ENCODE results near the gene DNAJC15. TPM values are rescaled to one million over a fixed set of nuclear protein-coding genes. Genes with fewer than 3 reads are reported as not detected.

DNAJC15 gene
- total and polyA plus RNA-seq, 2 of the 8 experiments (the other 6 are each of a cell fraction or from before 2014, with no cell fraction given) = 5.8 to 20.8 TPM

DNA sequence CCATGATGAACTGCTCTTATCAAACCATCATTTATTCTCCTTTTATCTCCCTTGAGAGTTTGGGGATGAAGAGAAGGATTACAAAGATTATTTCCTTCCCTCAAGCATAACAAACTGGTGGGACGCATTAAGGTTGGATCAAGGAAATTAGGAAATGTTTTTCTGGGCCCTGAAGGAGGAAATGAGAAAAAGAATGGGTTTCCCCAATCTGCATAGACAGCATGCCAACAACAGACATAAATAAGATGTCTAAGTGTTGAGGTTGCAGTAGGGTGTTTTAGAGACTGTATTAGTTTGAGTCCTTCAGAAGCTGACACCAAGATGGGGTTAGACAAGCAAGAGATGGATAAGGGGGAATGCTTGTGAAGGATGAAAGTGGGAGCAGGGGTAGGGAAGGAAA lies 38.7 kb upstream of the DNAJC15 start:
- Histone ChIP-seq H3K14ac (ENCODE audit: insufficient read length) (no peak overlapping the region), H3K79me2 (ENCODE audit: control insufficient read depth in 1 of 2, insufficient read depth in 2 of 2, low read length in 2 of 2) (no peaks in the 10 kb centered on the region), H3K56ac (replicated peaks; ENCODE audit: insufficient read length, low read depth, low read length) (no peak overlapping the region), H3K4me3 (ENCODE audit: extremely low read depth in 1 of 4, insufficient read depth in 2 of 4, low read depth in 3 of 4, low read length in 4 of 4) (no peak overlapping the region), H2BK5ac (ENCODE audit: low read depth, low read length) (no peak overlapping the region), H2AFZ (ENCODE audit: low read length) (no peak overlapping the region), H3K9me3 (ENCODE audit: insufficient read depth in 2 of 2, low read depth in 1 of 2, low read length in 1 of 2) (no peaks in the 10 kb centered on the region), H3K27ac (ENCODE audit: low read depth, low read length) (no peak overlapping the region), H3K23me2 (ENCODE audit: low read depth, low read length) (no peaks in the 10 kb centered on the region), H3K27me3 (replicated peaks in 1 of 4; ENCODE audit: control insufficient read depth in 3 of 4, extremely low read depth in 1 of 4, insufficient read depth in 3 of 4, low read length in 3 of 4) (no peaks in the 10 kb centered on the region), H3K9ac (replicated peaks in 1 of 4; ENCODE audit: extremely low read depth in 1 of 4, low read depth in 3 of 4, low read length in 3 of 4) (no peak overlapping the region), H3K4ac (replicated peaks; ENCODE audit: insufficient read length, low read depth, low read length) (no peak overlapping the region), H2BK20ac (ENCODE audit: low read length) (no peak overlapping the region), H4K8ac (ENCODE audit: extremely low read depth, insufficient read depth, low read length) (no peak overlapping the region), H2BK120ac (replicated peaks; ENCODE audit: low read depth, low read length) (no peak overlapping the region), H4K20me1 (replicated peaks in 1 of 2; ENCODE audit: control insufficient read depth in 1 of 2, insufficient read depth in 2 of 2, low read length in 2 of 2) (no peaks in the 10 kb centered on the region), H4K5ac (ENCODE audit: insufficient read length, low read depth, low read length) (no peak overlapping the region), H2AK5ac (ENCODE audit: low read depth, low read length) (no peak overlapping the region), H3K79me1 (ENCODE audit: low read depth, low read length) (no peaks in the 10 kb centered on the region; the same call in 1 of the 2 replicates), H3K4me1 (replicated peaks in 1 of 4; ENCODE audit: control insufficient read depth in 3 of 4, insufficient read depth in 4 of 4, low read length in 3 of 4) (peaks cover 0 to 4% (median 3%) of the 10 kb centered on the region in 4 experiments; a peak in 4 of 7 replicates), H4K91ac (replicated peaks; ENCODE audit: insufficient read length, low read length) (no peak overlapping the region), H3K36me3 (ENCODE audit: control insufficient read depth in 2 of 4, insufficient read depth in 4 of 4, low read length in 3 of 4) (no peaks in the 10 kb centered on the region), H2BK15ac (ENCODE audit: low read length) (no peak overlapping the region), H3K23ac (ENCODE audit: insufficient read length) (no peak overlapping the region), H3K18ac (ENCODE audit: extremely low read depth, low read length) (no peak overlapping the region), H2BK12ac (ENCODE audit: low read depth, low read length) (no peak overlapping the region), H3K4me2 (ENCODE audit: insufficient read depth in 1 of 2, low read depth in 2 of 2, low read length in 2 of 2) (no peak overlapping the region)
- DNase-seq (ENCODE audit: low read depth in 1 of 2, low spot score in 2 of 2) = no peak
- ChIA-PET POLR2A (ENCODE audit: partially characterized antibody) (no interaction called here), CTCF (ENCODE audit: partially characterized antibody) (interaction anchor here (1.0 kb wide), 1 partner anchor 13 kb away, joined by 4 read pairs; no protein-coding TSS in a partner anchor)
- TF ChIP-seq SP1 (IDR thresholded peaks at IDR 0.05; ENCODE audit: low read depth, low read length) (no peak), NANOG (IDR thresholded peaks at IDR 0.05; ENCODE audit: insufficient read depth, low read depth, low read length, poor library complexity, severe bottlenecking) (no peak)
- no peak for FAIRE-seq
- WGBS, 2 experiments (ENCODE audit: extremely low coverage in 1 of 2, insufficient coverage in 1 of 2, insufficient read length in 1 of 2, insufficient replicate concordance in 2 of 2, low coverage in 1 of 2, low lambda C conversion rate in 2 of 2, missing lambda C conversion rate in 1 of 2) = 95% methylated on average over 1 of the region's 1 CpG; no CpG with 5 or more reads in 1 of the 2 experiments
